ENCODE results near the gene ZNF175. TPM values are rescaled to one million over a fixed set of nuclear protein-coding genes. Genes with fewer than 3 reads are reported as not detected.

The ZNF175 gene
- total and polyA plus RNA-seq, 2 experiments from 2014 or later, result 2.3 to 6.3 TPM

GRCh38 chr19:51572410-51572809 lies 1.3 kb downstream of the ZNF175 start (continued):
- no peak for TF ChIP-seq ZNF462 (CRISPR knock-in tag; IDR thresholded peaks at IDR 0.05)

GRCh38 chr19:51572908-51573307 lies 1.8 kb downstream of the ZNF175 start:
- Histone ChIP-seq H3K4me1 (ENCODE audit: insufficient read depth) (no peaks in the 10 kb centered on the region), H3K36me3 (ENCODE audit: insufficient read depth) (peaks cover 11% of the 10 kb centered on the region; the same call in 1 of the 2 replicates), H3K4me3 (no peak overlapping the region), H3K4me2 (no peak overlapping the region), H4K20me1 (replicated peaks; ENCODE audit: insufficient read depth) (no peaks in the 10 kb centered on the region), H3K27ac (ENCODE audit: low read depth) (no peak overlapping the region), H3K27me3 (ENCODE audit: insufficient read depth) (no peaks in the 10 kb centered on the region), H3F3A (replicated peaks; ENCODE audit: low read depth) (no peaks in the 10 kb centered on the region), H3K9me2 (ENCODE audit: insufficient read depth) (no peaks in the 10 kb centered on the region), H3K79me2 (replicated peaks; ENCODE audit: insufficient read depth) (peaks cover 12% of the 10 kb centered on the region), H2AFZ (no peak overlapping the region)
- H3K4me1 Mint-ChIP-seq, result peaks cover 10% of the 10 kb centered on the region; the same call in 2 of the 3 replicates
- peaks cover 4% of the 10 kb centered on the region for H3K27me3 Mint-ChIP-seq (ENCODE audit: insufficient read depth, low read depth, poor library complexity)
- ATAC-seq (no peak), DNase-seq (ENCODE audit: low spot score) (no peak)
- no peak overlapping the region for H3K4me3 Mint-ChIP-seq
- H3K27ac Mint-ChIP-seq, result no peak overlapping the region
- no peaks in the 10 kb centered on the region for H3K9me3 Mint-ChIP-seq
- peaks cover 19% of the 10 kb centered on the region; the same call in 2 of the 3 replicates for H3K36me3 Mint-ChIP-seq (ENCODE audit: low read depth)
- no peak for TF ChIP-seq EZH2phosphoT487 (IDR thresholded peaks at IDR 0.05; ENCODE audit: unreplicated experiment)
- TF ChIP-seq ZNF462 (CRISPR knock-in tag; IDR thresholded peaks at IDR 0.05), result no peak
- TF ChIP-seq JUNB (IDR thresholded peaks at IDR 0.05; ENCODE audit: unreplicated experiment), result no peak
- no peak for TF ChIP-seq NANOG (IDR thresholded peaks at IDR 0.05; ENCODE audit: borderline replicate concordance)
- no peak for TF ChIP-seq ZNF114 (CRISPR knock-in tag; IDR thresholded peaks at IDR 0.05)
- TF ChIP-seq EZH2 (IDR thresholded peaks at IDR 0.05; ENCODE audit: low read depth, unreplicated experiment), result no peak
- TF ChIP-seq CTCF (conservative IDR thresholded peaks at IDR 0.05; ENCODE audit: low read depth in 2 of 2), result no peak
